ENCODE measurements around the gene ACSF3.

ACSF3 gene

DNA sequence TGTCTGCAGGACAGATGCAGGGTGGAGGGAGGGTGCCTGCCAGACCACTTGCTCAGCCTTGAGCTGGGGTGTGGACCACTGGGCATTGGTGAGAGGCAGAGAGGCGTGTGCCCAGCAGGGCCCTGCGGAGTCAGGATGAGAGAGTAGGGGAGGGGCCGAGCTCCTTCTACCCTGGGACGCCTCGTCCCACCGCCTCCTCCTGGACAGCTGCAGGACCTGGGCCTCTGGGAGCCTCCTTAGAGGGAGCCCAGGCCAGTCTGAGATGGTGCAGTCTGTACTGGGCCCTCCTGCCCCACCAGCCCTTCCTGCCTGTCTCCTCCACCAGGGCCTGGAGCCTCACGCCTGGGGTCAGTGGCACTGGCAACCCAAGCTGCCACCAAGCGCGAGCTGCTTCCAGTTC, 35.9 kb upstream of the ACSF3 start:
- TF ChIP-seq, protein P1, sequence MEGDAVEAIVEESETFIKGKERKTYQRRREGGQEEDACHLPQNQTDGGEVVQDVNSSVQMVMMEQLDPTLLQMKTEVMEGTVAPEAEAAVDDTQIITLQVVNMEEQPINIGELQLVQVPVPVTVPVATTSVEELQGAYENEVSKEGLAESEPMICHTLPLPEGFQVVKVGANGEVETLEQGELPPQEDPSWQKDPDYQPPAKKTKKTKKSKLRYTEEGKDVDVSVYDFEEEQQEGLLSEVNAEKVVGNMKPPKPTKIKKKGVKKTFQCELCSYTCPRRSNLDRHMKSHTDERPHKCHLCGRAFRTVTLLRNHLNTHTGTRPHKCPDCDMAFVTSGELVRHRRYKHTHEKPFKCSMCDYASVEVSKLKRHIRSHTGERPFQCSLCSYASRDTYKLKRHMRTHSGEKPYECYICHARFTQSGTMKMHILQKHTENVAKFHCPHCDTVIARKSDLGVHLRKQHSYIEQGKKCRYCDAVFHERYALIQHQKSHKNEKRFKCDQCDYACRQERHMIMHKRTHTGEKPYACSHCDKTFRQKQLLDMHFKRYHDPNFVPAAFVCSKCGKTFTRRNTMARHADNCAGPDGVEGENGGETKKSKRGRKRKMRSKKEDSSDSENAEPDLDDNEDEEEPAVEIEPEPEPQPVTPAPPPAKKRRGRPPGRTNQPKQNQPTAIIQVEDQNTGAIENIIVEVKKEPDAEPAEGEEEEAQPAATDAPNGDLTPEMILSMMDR (IDR thresholded peaks at IDR 0.05) = no peak

DNA sequence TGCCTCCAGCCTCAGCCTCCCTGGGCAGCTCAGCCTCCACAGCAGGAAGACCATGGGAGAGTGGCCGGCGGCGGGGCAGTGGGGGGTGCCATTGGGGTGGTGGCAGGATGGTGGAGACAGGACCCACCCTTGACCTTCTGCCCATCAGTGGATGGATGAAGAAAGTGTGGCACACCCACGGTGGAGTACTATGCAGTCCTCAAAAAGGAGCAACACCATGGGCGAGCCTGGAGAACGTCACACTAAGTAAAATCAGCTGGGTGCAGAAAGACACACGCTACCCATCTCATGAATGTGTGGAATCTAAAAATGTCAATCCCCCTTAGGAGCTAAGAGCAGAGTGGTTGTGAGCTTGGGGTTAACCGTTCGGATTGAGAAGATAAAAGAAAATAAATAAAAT, 34.8 kb upstream of the ACSF3 start:
- TF ChIP-seq, protein P1 (IDR thresholded peaks at IDR 0.05) = no peak

DNA sequence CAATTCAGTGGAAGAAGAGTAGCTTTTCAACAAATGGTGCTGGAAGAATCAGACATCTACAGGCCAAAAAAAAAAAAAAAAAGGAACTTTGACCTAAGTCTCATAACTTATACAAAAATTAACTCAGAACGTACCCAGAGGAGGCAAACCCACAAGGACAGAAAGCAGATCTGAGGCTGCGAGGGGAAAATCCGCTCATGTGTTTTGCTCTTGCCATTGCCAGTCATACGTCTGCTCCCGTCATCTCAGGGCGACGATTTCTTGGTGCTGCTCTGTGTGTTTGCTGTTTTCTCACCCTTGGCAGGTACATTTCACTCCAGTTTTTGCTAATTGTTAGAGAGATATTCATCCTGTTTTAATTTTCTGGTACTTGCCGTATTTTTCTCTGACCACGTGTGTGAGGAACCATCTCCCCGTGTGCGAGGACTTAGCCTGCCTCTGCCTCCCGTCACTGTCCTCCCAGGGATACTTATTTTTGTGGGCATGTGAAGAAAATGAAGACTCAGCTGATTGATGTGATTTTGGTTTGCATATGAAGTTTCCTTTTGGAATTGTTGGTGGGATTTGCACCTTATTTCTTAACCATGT, 33.4 kb upstream of the ACSF3 start:
- TF ChIP-seq, protein P1 (IDR thresholded peaks at IDR 0.05) = no peak

DNA sequence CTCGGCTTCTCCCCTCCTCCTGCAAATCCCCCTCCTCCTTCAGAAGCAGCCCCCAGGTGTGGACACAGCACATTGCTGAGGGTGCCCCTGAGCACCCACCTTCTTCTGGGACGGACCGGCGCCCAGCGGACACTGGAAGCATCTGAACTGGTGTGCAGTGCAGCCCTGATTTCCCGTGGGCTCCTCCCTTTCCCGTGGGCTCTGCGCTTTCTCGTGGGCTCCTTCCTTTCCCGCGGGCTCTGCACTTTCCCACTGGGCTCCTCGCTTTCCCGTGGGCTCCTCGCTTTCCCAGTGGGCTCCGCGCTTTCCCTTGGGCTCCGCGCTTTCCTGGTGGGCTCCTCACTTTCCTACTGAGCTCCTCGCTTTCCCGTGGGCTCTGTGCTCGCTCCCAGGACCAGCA, 32.6 kb upstream of the ACSF3 start:
- TF ChIP-seq, protein P1 (IDR thresholded peaks at IDR 0.05) = no peak

DNA sequence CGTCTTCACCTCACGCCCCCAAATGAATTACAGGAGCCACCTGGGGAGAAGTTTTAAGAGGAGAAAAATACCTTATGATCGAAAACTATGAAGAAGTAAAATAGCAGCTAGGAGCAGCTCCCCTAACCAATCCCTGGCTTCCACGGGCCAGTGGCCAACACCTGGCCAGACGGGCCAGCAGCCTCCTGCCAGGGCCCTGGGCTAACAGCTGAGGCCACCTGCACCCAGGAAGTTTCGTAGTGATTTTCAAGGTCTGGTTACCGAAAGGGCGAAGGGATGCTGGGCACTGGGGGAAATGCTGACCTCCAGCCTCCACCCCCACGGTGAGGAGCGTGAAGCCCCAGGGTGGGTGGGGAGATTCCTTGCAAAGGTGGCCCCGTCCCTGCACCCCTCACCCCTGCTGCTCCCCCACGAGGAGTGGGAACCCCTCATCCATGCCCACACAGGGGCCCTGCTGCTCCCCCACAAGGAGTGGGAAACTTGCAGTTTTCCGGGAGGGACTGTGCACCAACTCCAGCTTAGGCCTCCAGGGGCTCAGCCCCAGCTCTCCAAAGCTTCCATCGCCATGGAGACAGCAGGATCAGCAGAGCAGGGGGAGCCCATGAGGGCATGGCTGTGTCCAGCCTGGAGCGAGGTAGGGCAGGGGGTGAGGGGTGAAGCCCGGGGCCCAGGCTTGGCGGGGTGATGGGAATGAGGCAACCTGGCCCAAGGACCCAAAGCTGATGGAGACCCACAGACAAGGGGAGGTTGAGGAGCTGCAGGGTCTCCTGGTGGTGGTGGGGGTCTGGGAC, 31.9 kb upstream of the ACSF3 start:
- TF ChIP-seq, protein P1 (IDR thresholded peaks at IDR 0.05) = no peak

DNA sequence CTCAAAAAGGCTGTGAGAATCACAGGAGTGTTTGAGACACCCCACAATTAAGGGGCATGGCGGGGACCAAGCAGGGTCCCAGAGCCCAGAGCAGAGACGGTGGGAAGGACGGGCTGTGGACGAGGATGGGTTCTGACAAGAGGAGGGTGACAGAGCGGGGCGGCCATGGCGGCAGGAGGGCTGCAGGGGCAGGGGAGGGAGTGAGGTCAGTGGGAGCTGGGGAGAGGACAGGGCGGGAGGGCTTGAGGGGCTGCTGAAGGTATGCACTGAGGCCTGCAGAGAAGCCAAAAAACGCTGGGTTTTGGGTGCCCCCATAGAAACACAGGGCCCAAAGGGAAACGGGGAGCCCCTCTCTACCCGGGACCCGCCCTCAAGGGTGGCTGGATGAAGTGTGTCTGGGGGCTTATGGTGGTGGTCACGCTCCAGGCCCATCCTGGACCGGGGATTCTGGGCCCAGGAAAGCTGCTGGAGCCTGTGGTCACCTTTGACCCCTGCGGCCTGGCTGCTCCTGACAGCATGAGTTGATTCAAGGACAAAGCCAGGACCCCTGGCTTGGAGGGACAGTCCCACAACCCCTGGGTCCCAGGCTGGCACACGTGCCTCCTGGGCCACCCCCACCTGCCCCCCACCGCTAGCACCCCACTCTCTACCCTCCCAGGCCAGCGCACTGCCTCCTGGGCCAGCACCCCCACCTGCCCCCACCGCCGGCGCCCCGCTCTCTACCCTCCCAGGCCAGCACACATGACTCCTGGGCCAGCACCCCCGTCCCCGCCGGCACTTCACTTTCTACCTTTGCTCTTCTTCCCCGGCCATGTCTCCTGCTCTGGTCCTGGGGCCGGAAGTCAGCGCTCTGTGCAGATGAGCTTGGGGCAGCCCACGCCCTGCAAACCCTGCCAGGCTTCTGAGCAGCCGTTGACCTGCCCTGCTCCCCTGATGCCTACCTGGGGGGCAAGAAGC, 31.0 kb upstream of the ACSF3 start:
- TF ChIP-seq, protein P1 (IDR thresholded peaks at IDR 0.05) = no peak

DNA sequence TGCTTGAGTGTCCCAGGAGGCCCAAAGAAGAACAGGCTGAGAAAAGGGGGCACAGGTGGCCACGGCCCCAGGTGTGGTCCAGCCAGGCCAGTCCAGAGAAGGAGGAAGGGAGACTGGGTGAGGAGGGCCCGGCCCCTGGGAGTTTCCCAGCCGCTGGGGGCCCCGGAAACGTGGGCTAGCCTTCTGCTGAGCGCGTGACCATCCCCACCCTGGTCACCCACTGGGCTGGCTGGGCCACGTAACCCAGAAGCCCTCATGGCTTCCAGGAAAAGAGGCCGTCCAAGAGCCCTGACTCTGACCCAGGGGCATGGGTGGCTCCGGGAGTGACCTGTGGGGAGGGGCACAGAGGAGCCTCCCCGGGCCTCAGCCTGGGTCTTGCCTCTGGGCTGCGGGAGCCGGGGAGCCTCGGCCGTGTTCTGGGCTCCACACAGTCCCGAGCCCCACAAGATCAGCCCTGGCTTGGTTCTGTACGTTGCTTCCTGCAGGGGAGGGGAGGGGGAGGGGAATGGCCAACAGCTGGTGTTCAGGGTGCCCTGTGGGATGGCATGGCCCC, 29.8 kb upstream of the ACSF3 start:
- TF ChIP-seq, protein P1 (IDR thresholded peaks at IDR 0.05) = no peak

Measured in LNCAP (cell line).